Measurements from ENCODE around the gene C6orf132. TPM values are rescaled to one million over a fixed set of nuclear protein-coding genes. Genes with fewer than 3 reads are reported as not detected.

C6orf132 gene
- total RNA-seq, 2 donors from 2014 or later = 0.20 to 0.29 TPM

- ATAC-seq = no peak
- Mint-ChIP-seq H3K36me3 (no peaks in the 10 kb centered on the region), H3K27ac (peak overlapping the region in 1 of 2 donors; percentile 72), H3K9me3 (no peaks in the 10 kb centered on the region)
- DNase-seq (ENCODE audit: low spot score in 2 of 2) = no peak
Observed at GRCh38 chr6:42078386-42078785, 64.0 kb downstream of the C6orf132 start.

GRCh38 chr6:42075159-42075838 lies 67.1 kb downstream of the C6orf132 start:
- peak overlapping the region; percentile 17 to 31 for H3K27ac Mint-ChIP-seq
- H3K9me3 Mint-ChIP-seq = no peaks in the 10 kb centered on the region
- no peaks in the 10 kb centered on the region for H3K36me3 Mint-ChIP-seq
- ATAC-seq = no peak
- peak in 1 of 2 donors; percentile 62 for DNase-seq (ENCODE audit: low spot score in 2 of 2)

- H3K9me3 Mint-ChIP-seq = no peaks in the 10 kb centered on the region
- no peak for ATAC-seq
- DNase-seq (ENCODE audit: low spot score in 2 of 2) = no peak
- peak overlapping the region; percentile 21 to 86 for H3K27ac Mint-ChIP-seq
- H3K36me3 Mint-ChIP-seq = no peaks in the 10 kb centered on the region
Observed at GRCh38 chr6:42073287-42073686, 69.1 kb downstream of the C6orf132 start.

- Mint-ChIP-seq H3K9me3 (no peaks in the 10 kb centered on the region), H3K27ac (peak overlapping the region in 1 of 2 donors; percentile 89), H3K36me3 (no peaks in the 10 kb centered on the region)
- no peak for DNase-seq (ENCODE audit: low spot score in 2 of 2)
- no peak for ATAC-seq
Observed at GRCh38 chr6:42071881-42072583, 70.4 kb downstream of the C6orf132 start.

GRCh38 chr6:42068872-42069522 lies 73.4 kb downstream of the C6orf132 start:
- Mint-ChIP-seq H3K27ac (no peak overlapping the region), H3K9me3 (no peaks in the 10 kb centered on the region), H3K36me3 (no peaks in the 10 kb centered on the region)
- DNase-seq (ENCODE audit: low spot score in 2 of 2) (no peak), ATAC-seq (no peak)

- no peaks in the 10 kb centered on the region for H3K9me3 Mint-ChIP-seq
- ATAC-seq = no peak
- H3K27ac Mint-ChIP-seq = no peak overlapping the region
Observed at GRCh38 chr6:42068173-42068572, 74.2 kb downstream of the C6orf132 start.

GRCh38 chr6:42066156-42066675 lies 76.2 kb downstream of the C6orf132 start:
- no peak for ATAC-seq
- peak overlapping the region in 1 of 2 donors; percentile 2 for H3K27ac Mint-ChIP-seq
- DNase-seq (ENCODE audit: low spot score in 2 of 2) = no peak
- H3K36me3 Mint-ChIP-seq = no peaks in the 10 kb centered on the region
- H3K9me3 Mint-ChIP-seq = no peaks in the 10 kb centered on the region

More at GRCh38 chr6:42068173-42068572, 74.2 kb downstream of the C6orf132 start:
- DNase-seq (ENCODE audit: low spot score in 2 of 2) = no peak
- no peaks in the 10 kb centered on the region for H3K36me3 Mint-ChIP-seq

- Mint-ChIP-seq H3K9me3 (no peaks in the 10 kb centered on the region), H3K36me3 (peaks cover 21 to 24% of the 10 kb centered on the region in 2 donors), H3K27ac (no peak overlapping the region)
- ATAC-seq (no peak), DNase-seq (ENCODE audit: low spot score in 2 of 2) (no peak)
Observed at GRCh38 chr6:42059743-42060142, 82.7 kb downstream of the C6orf132 start.

- DNase-seq (ENCODE audit: low spot score in 2 of 2) (no peak), ATAC-seq (no peak)
- Mint-ChIP-seq H3K36me3 (peaks cover 21 to 32% of the 10 kb centered on the region in 2 donors), H3K27ac (no peak overlapping the region), H3K9me3 (no peaks in the 10 kb centered on the region)
Observed at GRCh38 chr6:42053601-42054000, 88.8 kb downstream of the C6orf132 start.

GRCh38 chr6:42051268-42051653 lies 91.2 kb downstream of the C6orf132 start:
- no peak for ATAC-seq
- H3K27ac Mint-ChIP-seq = peak overlapping the region; percentile 94 to 98
- H3K36me3 Mint-ChIP-seq = peaks cover 17 to 46% of the 10 kb centered on the region in 2 donors
- DNase-seq (ENCODE audit: low spot score in 2 of 2) = peak in 1 of 2 donors; percentile 54
- no peaks in the 10 kb centered on the region for H3K9me3 Mint-ChIP-seq

Other genes with a start within 250 kb of the C6orf132 start
- 10 to 100 TPM in 1 of 2 donors, 1 to 10 TPM in 1; 8.3 to 16.7 TPM for gene USP49, start 247.2 kb downstream of the C6orf132 start, total RNA-seq
- gene MED20, start 221.5 kb downstream of the C6orf132 start, total RNA-seq = 10 to 100 TPM; 18.5 to 24.2 TPM
- 10 to 100 TPM; 38.1 to 47.6 TPM for gene BYSL, start 221.1 kb downstream of the C6orf132 start, total RNA-seq
- gene CCND3, start 200.8 kb downstream of the C6orf132 start, total RNA-seq = 100 to 1,000 TPM; 610 to 723 TPM
- gene TAF8, start 92.1 kb downstream of the C6orf132 start, total RNA-seq = 10 to 100 TPM; 62.9 to 77.1 TPM
- gene GUCA1A, start 30.7 kb upstream of the C6orf132 start, total RNA-seq = under 1 TPM; 0.14 to 0.37 TPM
- 1 to 10 TPM; 2.7 to 7.6 TPM for gene GUCA1B, start 52.3 kb upstream of the C6orf132 start, total RNA-seq
- gene MRPS10, start 75.2 kb upstream of the C6orf132 start, total RNA-seq = 10 to 100 TPM; 30.8 to 37.4 TPM